Coronary artery (tissue), 2 donors: Measurements from ENCODE around the gene UPK3B.
"Not testable (repeated sequence)": the region's sequence is repeated elsewhere in the genome, so short reads cannot be mapped to it uniquely, and the experiment has no call there.

Experiments used
- DNase-seq: peaks from one replicate; pipeline ENCODE4 v3.0.0-alpha.2; 2017; ENCODE audit warnings: low spot score
- H3K27ac ChIP-seq, 2 donors: fragments of 200-600 bp; sonication (generic); one replicate each; pipeline ENCODE4 v1.5.1; 2016 to 2019
- H3K4me3 ChIP-seq: fragments of 200-600 bp; sonication (generic); 2 replicates; pipeline ENCODE4 v1.5.1; 2016; ENCODE audit warnings: mild to moderate bottlenecking, moderate library complexity
- TF ChIP-seq, protein P1 (sequence below): fragments of 200-600 bp; sonication (generic); IDR thresholded peaks from one replicate; pipeline ENCODE4 v1.5.1; 2019; ENCODE audit warnings: antibody characterized with exemption

Gene UPK3B

DNA sequence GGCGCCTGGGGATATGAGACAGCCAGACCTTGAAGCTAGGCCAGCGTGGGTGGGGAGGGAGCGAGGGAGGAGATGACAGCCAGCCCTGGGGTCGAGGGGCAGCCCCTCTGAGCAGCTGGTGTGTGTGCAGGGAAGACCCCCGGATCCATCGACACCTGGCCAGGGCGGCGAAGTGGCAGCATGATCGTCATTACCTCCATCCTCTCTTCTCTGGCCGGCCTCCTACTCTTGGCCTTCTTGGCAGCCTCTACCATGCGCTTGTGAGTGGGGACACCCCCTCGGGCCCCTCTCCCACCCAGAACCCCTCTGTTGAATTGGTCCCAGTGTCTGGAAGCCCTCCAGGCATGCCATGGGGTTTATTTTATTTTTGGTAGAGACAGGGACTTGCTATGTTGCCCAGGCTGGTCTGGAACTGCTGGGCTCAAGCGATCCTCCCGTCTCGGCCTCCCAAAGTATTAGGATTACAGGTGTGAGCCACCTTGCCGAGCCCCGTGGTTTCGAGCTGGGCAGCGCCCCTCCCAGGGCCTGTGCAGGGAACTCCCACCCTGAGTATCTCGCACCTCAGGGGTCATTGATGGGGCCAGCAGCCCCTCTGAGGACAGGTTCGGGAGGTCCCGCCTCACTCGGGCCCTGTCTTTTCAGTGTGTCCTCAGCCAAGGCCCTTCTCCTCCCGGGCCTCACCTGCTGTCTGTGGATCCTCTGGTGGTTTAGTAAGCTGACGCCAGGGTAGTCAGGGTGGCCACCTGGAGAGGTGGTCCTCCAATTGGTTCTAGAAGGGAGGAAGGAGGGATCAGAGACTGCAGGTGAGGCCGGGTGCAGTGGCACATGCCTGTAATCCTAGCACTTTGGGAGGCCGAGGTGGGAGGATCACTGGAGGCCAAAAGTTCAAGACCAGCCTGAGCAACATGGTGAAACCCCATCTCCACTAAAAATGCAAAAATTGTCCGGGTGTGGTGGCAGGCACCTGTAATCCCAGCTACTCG is 3.8 kb downstream of the UPK3B start:
- TF ChIP-seq, protein P1, sequence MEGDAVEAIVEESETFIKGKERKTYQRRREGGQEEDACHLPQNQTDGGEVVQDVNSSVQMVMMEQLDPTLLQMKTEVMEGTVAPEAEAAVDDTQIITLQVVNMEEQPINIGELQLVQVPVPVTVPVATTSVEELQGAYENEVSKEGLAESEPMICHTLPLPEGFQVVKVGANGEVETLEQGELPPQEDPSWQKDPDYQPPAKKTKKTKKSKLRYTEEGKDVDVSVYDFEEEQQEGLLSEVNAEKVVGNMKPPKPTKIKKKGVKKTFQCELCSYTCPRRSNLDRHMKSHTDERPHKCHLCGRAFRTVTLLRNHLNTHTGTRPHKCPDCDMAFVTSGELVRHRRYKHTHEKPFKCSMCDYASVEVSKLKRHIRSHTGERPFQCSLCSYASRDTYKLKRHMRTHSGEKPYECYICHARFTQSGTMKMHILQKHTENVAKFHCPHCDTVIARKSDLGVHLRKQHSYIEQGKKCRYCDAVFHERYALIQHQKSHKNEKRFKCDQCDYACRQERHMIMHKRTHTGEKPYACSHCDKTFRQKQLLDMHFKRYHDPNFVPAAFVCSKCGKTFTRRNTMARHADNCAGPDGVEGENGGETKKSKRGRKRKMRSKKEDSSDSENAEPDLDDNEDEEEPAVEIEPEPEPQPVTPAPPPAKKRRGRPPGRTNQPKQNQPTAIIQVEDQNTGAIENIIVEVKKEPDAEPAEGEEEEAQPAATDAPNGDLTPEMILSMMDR = no peak
- DNase-seq = no peak
- Histone ChIP-seq H3K27ac (no peak overlapping the region), H3K4me3 (no peak overlapping the region)

DNA sequence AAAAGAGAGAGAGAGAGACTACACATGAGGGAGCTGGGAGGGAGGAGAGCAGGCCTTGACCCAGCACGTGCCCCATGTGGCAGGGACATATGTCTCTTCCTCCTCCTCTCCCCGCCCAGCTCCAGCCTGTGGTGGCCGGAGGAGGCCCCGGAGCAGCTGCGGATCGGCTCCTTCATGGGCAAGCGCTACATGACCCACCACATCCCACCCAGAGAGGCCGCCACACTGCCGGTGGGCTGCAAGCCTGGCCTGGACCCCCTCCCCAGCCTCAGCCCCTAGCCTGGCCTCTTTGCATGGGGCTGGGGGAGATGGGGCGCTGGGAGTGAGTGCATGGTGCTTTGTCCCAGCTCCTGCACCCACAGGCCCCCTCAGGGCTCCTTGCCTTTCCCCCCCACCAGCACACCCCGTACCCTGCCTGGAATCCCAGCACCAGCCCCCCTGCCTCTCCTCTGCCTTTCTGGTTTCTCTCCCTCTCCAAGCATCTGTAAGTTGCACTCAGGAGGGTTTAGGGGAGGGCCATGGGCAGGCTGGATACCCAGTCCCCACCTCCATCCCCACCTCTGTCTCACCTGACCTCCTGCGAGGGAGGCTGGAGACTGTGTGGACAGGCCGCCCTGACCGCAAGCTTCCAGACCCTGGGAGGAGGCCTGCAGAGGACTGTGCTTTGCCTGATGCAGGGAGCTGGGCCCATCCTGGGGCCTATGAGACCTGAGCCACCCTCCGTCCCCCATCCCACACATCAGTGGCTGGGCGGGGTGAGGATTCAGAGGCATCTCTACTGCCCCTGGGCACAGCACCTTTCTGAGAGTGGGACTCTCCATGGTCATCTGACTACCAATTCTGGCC is 4.8 kb downstream of the UPK3B start:
- TF ChIP-seq, protein P1 = no peak
- no peak overlapping the region for H3K4me3 ChIP-seq
- H3K27ac ChIP-seq = no peak overlapping the region
- DNase-seq = no peak

- Histone ChIP-seq H3K27ac (no peak overlapping the region), H3K4me3 (peak overlapping the region; percentile 49)
- no peak for DNase-seq
- TF ChIP-seq, protein P1 = no peak
Measured at GRCh38 chr7:76515999-76516443, 5.7 kb downstream of the UPK3B start.

GRCh38 chr7:76516932-76517331 is 6.6 kb downstream of the UPK3B start:
- not testable (repeated sequence) for H3K27ac ChIP-seq, H3K4me3 ChIP-seq, DNase-seq

DNA sequence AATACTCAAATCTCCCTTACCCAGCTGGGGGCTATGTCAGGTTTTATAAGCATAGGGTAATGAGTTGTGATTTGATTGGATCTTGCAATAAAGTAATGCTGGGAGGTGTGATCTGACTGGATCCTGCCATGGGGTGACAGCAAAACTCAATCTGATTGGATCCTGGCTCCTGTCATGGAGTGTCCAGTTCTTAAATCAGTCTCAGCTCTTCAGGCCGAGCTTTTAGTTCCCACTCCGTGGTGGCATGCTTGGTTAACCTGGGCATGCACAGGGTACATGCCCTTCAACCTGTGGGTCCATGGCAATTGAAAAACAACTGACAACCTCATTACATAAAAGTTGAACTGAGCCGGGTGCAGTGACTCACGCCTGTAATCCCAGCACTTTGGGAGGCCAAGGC is 15.8 kb downstream of the UPK3B start:
- not testable (repeated sequence) for DNase-seq, H3K27ac ChIP-seq, H3K4me3 ChIP-seq

GRCh38 chr7:76531643-76532042 is 21.3 kb downstream of the UPK3B start:
- H3K4me3 ChIP-seq, DNase-seq, H3K27ac ChIP-seq: not testable (repeated sequence)

DNA sequence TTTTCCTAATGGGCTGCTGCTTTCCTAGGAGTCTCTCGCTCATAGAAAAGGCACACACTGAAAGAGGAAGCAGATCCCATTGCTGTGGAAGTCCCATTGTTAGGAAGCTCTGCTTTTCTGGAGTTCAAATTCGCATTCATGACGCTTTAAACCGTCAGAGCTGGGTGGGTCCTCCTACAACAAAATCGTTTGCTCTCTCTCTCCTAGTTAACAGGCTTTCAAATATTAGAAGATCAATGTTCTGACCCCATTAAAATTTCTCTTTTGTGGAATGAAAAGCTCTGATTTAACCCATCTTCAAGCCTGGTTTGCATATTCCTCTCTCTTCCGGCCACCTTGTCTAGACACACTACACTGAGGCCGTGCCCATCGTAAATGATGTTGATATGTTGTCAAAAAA is 32.8 kb downstream of the UPK3B start, which contains the start of gene SPDYE16:
SPDYE16 (minus strand) TSS at position 101 of the 400 bp plus-strand sequence. CDS start 1,838 bp downstream, outside the sequence.
- H3K4me3 ChIP-seq, DNase-seq, H3K27ac ChIP-seq: not testable (repeated sequence)

- DNase-seq = peak; percentile 93
- peak overlapping the region; percentile 96 for H3K27ac ChIP-seq
- peak overlapping the region; percentile 88 for H3K4me3 ChIP-seq
Measured at GRCh38 chr7:76549025-76549854, 38.9 kb downstream of the UPK3B start.

DNA sequence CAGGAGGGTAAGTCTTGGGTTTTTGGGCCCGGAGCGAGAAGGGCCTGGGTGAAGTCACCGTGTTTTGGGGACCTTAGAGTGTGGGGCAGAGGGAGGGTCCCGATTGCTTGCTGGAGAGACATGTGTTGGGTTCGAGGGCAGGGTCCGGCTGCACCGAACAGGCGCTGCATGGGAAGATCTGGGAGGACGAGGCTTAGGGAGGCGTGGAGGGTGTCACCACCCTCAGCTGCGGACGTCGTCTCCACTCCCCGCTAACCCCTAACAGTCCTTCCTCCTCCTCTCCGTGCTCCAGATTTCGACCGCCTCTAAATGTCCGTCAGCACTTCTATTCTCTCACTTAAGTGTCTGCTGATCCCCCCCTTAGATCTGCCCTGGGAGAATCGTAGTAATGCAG is 39.5 kb downstream of the UPK3B start:
- Histone ChIP-seq H3K27ac (peak overlapping the region; percentile 96), H3K4me3 (peak overlapping the region; percentile 88)
- not testable (repeated sequence) for DNase-seq

GRCh38 chr7:76551992-76552391 is 41.6 kb downstream of the UPK3B start:
- H3K4me3 ChIP-seq, DNase-seq, H3K27ac ChIP-seq: not testable (repeated sequence)

DNA sequence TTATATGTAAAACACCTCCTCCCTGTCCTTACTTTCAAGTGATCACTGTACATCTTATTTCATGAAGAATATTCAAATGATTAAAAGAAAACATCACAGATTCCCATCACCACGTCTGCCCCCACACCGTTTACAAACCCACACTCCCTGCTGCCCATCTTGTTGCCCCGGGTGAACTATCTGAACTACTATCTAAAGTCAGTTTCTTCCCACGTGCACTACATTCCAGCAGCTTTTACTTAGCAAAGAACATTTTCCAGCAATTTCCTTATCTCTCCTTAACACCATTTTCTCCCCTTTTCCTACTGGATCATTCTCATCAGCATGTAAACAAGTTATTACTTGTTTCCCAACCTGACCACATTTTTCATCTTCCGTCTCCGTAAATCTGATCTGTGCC is 49.3 kb downstream of the UPK3B start:
- H3K4me3 ChIP-seq, DNase-seq: not testable (repeated sequence)

GRCh38 chr7:76560157-76560556 is 49.8 kb downstream of the UPK3B start:
- H3K27ac ChIP-seq, H3K4me3 ChIP-seq, DNase-seq: not testable (repeated sequence)

More for the DNA sequence above, 49.3 kb downstream of the UPK3B start:
- not testable (repeated sequence) for H3K27ac ChIP-seq

GRCh38 chr7:76561342-76561741 is 51.0 kb downstream of the UPK3B start:
- H3K4me3 ChIP-seq, DNase-seq, H3K27ac ChIP-seq: not testable (repeated sequence)

- not testable (repeated sequence) for DNase-seq, H3K27ac ChIP-seq, H3K4me3 ChIP-seq
Measured at GRCh38 chr7:76565001-76565400, 54.6 kb downstream of the UPK3B start.
